GM15510 (cell line): ENCODE data around the gene GASK1B.

ENCODE experiments used
- POLR2A ChIP-seq: IDR thresholded peaks from 3 replicates; pipeline ENCODE4 v1.6.1; 2011; ENCODE audit warnings: borderline replicate concordance; ENCODE audit not compliant: insufficient read length; ENCODE audit errors: extremely low read depth

Gene GASK1B

DNA sequence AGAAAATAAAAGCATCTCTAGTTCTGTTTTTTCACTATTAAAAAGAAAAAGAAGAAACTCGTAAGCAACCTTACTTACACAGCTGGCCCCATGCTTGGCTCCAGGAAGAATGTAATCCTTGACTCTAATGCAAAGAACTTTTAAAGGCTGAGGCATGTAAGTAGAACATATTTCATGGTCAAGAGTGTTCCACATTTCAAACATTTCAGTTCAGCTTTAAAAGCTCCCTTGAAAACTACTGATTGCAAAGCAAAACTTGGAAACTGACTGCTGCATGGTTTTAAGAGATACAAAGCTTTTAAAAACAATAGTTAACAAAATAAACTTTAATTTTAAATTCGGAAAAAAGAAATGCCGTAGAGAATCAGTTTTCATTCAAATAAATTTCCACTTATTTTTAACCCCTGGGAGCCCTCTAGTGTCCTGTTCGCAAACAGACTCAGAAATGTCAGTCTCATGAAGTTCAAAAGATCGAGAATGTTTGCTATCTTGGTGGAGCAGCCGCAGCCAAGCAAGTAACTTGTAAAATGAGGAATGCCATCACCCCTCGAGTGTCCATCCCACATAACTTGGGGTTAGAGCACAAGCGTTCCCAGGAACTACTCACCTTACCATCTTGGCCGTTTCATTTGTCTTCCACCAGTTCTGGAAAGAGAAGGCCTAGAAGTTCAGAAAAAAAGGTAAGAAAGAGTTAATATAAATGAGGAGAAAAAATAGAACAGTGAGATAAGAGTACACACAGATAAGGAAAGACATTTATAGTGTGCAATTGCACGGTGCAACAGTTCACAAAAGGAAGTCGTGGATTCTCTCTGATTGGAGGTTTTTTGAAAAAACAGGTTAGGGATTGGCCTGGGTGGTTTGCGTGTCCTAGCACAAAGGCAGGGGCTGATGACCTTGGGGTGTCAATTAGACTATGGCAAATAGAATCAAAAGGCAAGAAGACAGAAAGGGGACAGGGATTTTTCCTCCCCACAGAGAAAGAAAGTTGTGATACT is at the start of gene GASK1B:
GASK1B (minus strand) TSS at position 765 of the 998 bp plus-strand sequence. CDS start 1,650 bp downstream, outside the sequence.
- no peak for TF ChIP-seq POLR2A

GRCh38 chr4:158219623-158220022 is 46.8 kb upstream of the GASK1B start:
- no peak for TF ChIP-seq POLR2A

DNA sequence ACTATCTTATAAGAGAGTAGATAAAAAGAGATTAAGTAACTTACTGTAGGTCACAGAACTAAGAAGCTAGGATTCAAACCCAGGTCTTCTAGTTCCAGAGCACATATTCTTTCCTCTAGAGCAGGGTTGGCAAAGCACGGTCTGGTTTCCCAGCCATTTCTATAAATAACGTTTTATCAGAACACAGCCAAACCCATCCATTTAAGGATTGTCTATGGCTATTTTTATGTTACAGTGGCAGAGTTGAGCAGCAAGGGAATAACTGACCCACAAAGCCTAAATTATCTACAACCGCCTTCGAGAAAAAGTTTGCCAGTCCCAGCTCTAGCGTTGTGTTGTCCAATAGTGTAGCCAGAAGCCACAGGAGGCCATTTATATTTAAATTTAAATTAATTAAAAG is 44.9 kb upstream of the GASK1B start:
- TF ChIP-seq POLR2A, result no peak

DNA sequence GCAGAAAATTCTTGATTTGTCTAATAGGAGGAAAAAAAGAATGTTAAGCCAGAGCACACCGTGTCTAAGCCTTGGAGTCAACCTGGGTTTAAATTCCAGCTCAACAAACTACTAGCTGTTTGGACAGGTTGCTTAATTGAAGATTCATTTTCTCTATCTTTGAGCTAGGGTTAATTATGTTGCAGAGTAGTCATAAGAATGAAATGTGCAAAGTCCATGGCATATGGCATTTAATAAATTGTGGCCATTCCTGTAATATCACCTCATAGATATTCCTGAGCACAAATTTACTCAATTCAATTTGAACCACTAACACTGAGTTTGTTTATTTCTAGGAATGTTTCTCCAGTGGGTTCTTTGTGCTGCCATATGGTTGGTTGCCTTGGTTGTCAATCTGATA is 42.0 kb upstream of the GASK1B start:
- no peak for TF ChIP-seq POLR2A

DNA sequence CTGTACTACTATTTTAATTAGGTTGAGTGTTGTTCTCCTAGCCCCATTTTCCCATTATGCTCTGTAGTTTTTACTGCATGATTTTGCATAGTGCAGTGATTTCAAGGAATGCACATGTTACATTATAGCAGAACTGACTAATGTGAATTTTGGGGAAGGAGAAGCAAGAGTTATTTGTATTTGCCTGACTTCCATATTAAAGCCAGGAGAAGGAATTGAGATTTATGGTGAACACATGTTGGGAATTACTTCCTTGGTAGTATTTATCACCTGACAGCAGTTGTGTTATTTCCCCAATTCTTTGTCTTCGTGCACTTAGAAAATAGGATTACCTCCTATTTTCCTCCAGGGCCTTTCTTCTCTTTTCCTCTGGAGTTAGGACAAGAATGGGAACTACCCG is 40.6 kb upstream of the GASK1B start:
- no peak for TF ChIP-seq POLR2A

DNA sequence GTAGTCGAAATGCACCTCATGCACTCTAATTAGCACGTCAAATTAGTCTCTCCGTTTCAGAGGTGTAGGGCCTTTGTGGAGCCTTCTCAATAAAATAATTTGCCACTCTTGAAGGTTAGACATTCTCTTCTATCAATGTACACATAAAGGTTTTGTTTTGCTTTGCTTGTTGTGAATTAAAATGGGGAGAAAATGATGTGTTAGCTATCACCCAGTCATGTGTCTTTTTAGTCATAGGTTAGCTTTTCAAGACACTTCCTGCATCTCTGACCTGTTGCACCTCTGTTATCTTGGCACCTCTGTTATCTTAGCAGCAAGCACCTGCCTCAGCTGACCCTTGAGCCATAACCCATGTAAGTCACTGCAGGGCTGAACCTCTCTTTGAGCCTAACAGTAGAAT is 38.4 kb upstream of the GASK1B start:
- TF ChIP-seq POLR2A, result no peak

DNA sequence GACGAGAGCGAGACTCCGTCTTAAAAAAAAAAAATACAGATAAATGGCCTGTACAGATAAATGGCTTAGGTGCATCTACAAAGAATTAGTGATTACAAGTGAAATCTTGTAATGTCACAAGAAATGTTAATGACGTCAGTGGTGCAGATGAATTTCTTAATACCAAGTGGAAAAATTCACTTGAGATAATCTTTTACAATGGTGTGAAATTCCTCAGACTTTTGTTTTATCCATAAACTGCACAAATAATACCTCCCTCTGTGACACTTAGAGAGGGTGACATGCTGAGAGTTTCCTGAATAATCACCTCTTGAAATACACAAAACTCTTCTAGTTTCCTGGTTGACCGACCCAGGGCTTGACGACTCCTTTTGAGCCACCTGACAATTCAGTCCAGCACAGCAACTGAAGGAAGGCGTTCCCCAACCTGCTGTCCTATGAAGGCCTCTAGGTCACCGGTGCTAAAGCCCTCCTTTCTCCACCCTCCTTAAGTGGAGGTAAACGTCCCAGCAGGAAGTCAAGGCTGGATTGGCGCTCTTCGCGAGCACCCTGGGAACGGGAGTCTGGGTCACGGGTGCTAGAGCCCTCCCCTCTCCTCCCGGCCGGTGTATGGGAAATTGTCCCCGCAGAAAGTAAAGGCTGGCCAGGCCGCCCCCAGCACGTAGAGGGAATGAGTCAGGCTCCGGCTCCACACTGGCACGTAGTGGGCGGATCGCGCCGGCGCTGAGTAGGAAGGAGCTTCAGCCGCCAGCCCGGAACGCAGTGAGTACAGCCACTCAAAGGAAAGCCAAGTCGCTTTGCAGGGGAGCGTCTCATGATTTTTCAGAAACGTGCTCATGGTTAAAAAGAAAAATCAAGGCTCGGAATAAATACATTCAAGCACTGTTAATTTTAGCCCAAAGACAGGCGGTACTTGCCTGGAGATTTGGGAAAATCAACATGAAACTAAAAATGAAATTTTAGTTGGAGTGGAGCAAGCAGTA is 37.3 kb upstream of the GASK1B start, which contains the start of gene TMEM144:
TMEM144 (plus strand) TSS at position 662 of the 983 bp plus-strand sequence. CDS start 2,182 bp downstream, outside the sequence.
- TF ChIP-seq POLR2A, result no peak

DNA sequence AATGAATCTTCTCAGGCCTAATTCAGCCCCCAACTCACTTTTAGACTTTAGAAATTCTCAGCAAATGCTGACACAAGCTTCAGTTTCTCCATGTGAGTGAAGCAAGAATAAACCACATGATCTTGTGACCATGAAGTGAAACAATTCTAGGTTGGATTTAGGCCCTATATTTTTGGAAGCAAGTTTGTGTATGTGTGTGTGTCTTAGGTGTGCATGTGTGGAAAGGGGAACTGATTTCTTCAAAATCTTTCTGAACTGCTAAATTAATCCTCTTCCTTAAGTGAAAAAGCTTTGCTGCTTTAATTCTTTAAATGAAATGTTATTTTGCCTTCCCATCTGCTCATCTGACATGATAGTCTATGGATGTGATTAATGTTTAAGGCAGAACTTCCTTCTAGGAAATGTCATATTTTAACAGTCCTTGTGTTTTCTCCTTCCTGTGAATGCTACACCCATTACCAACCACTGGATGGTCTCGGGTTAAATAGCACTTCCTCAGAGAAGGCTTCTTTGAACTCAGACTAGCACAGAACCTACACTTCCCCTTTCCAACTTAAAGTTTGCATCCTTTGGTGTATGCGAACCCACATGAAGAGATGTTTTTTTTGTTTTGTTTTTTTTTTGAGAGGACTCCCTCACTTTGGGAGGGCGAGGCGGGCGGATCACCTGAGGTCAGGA is 36.3 kb upstream of the GASK1B start:
- TF ChIP-seq POLR2A, result no peak

- no peak for TF ChIP-seq POLR2A
These were observed 31.1 kb upstream of the GASK1B start for GRCh38 chr4:158203929-158204328.

DNA sequence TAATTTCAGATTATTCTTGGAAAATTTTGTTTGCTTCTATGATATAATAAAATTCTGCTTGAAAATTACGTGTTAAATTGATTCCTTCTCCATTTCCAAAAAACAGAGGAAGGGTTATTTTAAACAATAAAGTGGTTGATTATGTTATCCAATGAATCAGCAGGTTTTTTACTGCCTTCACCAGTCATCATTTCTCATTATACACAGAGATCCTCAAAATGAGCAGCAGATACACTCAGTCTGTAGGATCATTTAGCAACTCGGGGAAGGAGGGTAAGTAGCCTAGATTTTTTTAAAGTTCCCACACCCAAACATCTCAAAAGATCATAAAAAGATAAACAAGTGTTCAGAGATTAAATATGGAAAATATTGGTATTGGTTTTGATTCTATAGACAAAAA is 30.6 kb upstream of the GASK1B start:
- TF ChIP-seq POLR2A, result no peak

DNA sequence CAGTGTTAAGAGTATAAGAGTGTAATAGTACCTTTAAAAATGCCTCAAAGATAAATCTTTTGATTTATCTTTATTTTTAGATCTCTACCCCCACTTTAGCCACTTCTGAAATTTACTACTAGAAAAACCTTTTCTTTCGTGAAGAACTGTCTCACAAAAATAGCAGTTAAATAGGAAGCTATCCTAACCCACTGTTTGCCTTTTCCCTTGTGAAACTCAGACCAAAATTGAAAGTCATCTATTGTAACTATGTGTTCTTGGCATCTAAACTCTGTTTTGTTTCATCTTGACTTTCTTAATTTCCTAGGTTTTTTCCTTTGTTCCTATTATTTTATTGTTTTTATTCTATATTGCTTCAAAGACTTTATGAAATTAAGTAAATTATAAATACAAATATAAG is 29.7 kb upstream of the GASK1B start:
- no peak for TF ChIP-seq POLR2A

- TF ChIP-seq POLR2A, result no peak
These were observed 29.1 kb upstream of the GASK1B start for GRCh38 chr4:158201876-158202275.

DNA sequence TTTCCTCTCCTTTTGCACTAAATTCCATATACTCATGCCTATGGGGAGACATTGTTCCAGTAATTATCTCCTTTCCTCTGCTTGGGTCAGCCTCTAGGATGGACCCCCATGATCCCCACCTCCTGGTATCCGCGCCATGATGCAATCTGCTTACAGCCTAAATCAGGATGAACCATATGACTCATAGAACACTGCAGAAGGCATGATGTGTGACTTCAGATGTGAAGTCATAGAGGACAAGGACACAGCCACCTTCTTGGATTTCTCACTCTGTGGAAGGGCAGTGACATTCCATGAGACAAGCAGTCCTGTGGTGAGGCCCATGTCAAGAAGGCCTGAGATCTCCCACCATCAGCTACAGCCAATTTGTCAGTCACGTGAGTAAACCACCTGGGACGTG is 28.5 kb upstream of the GASK1B start:
- TF ChIP-seq POLR2A, result no peak

DNA sequence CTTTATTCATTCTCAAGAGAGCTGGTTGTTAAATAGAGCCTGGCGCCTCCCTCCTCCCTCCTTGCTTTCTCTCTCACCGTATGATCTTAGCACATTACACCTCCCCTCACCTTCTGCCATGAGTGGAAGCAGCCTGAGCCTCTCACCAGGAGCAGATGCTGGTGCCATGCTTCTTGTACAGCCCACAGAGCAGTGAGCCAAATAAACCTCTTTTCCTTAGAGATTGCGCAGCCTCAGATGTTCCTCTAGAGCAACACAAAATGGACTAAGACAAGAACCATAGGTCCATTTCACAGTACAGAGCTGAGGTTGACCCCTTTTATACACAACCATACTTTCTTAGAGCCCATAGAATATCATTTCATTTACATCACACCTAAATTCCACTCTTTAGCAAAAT is 27.4 kb upstream of the GASK1B start:
- TF ChIP-seq POLR2A, result no peak
